Endodermal cell (in vitro differentiated cells): ENCODE data around the gene NR1I3. TPM values are rescaled to one million over a fixed set of nuclear protein-coding genes. Genes with fewer than 3 reads are reported as not detected.

Source experiments
- DNase-seq: peaks from one replicate; pipeline ENCODE4 v3.0.0-alpha.2; 2017
- H3K27ac ChIP-seq: 2 replicates; pipeline ENCODE4 v1.5.1; 2013; ENCODE audit warnings: mild to moderate bottlenecking, low read depth, low read length, moderate library complexity
- H3K27me3 ChIP-seq: 2 replicates; pipeline ENCODE4 v1.6.1; 2013; ENCODE audit warnings: mild to moderate bottlenecking, low read length, moderate library complexity; ENCODE audit not compliant: insufficient read depth, control insufficient read depth, poor library complexity, severe bottlenecking
- H3K36me3 ChIP-seq: 2 replicates; pipeline ENCODE4 v1.7.0; 2013; ENCODE audit warnings: mild to moderate bottlenecking, low read length, moderate library complexity; ENCODE audit not compliant: control insufficient read depth, insufficient read depth
- H3K4me1 ChIP-seq: one replicate; pipeline ENCODE4 v1.7.0; 2013; ENCODE audit warnings: low read length; ENCODE audit not compliant: control insufficient read depth, insufficient read depth
- H3K4me3 ChIP-seq: 2 replicates; pipeline ENCODE4 v1.5.1; 2013; ENCODE audit warnings: mild to moderate bottlenecking, low read length, moderate library complexity
- H3K9ac ChIP-seq: 2 replicates; pipeline ENCODE4 v1.6.1; 2013; ENCODE audit warnings: mild to moderate bottlenecking, low read length, moderate library complexity; ENCODE audit not compliant: poor library complexity, severe bottlenecking; ENCODE audit errors: extremely low read depth
- H3K9me3 ChIP-seq: 2 replicates; pipeline ENCODE4 v1.6.1; 2013; ENCODE audit warnings: mild to moderate bottlenecking, low read length, moderate library complexity; ENCODE audit not compliant: control insufficient read depth
- H3K27ac Mint-ChIP-seq: 2 replicates; pipeline ENCODE4 v1.8.0; 2020; ENCODE audit warnings: mixed read lengths
- H3K27me3 Mint-ChIP-seq: 2 replicates; pipeline ENCODE4 v1.8.0; 2021; ENCODE audit warnings: mild to moderate bottlenecking, mixed read lengths; ENCODE audit not compliant: insufficient read depth
- H3K36me3 Mint-ChIP-seq: 2 replicates; pipeline ENCODE4 v1.8.0; 2020; ENCODE audit warnings: low read depth, mixed read lengths
- H3K4me1 Mint-ChIP-seq: 2 replicates; pipeline ENCODE4 v1.8.0; 2020; ENCODE audit warnings: mixed read lengths
- H3K4me3 Mint-ChIP-seq: 2 replicates; pipeline ENCODE4 v1.8.0; 2020; ENCODE audit warnings: mild to moderate bottlenecking, moderate library complexity, mixed read lengths
- H3K9me3 Mint-ChIP-seq: 2 replicates; pipeline ENCODE4 v1.8.0; 2020; ENCODE audit warnings: mild to moderate bottlenecking, mixed read lengths
- CTCF ChIP-seq: fragments of 200-600 bp; sonication (generic); conservative IDR thresholded peaks from 2 replicates; pipeline ENCODE4 v1.5.0; 2021; ENCODE audit warnings: antibody characterized with exemption, mild to moderate bottlenecking
- WGBS, 2 experiments: methylation state at CpG; one replicate each; pipeline versions ENCODE4 v1.1.5 to v1.1.7; 2013; ENCODE audit warnings: missing lambda C conversion rate in 2 of 2, mixed read lengths in 1 of 2; ENCODE audit not compliant: insufficient coverage in 1 of 2, insufficient read length in 1 of 2; 5-methylcytosine and 5-hydroxymethylcytosine counted together
- total RNA-seq, 2 donors: library from RNA; stranded (reverse); fragmentation: NEBNext Ultra II Directional in 1 of 2; extraction: Animal tissue kit (Norgen Biotek cat#: 25700) in 1 of 2; gene quantifications; 2 replicates in 1 of 2; 3 replicates in 1 of 2; pipeline ENCODE4 v1.2.1, GENCODE V29; 2021

NR1I3 gene
- total RNA-seq, 2 donors from 2014 or later = not detected

- peaks cover 21% of the 10 kb centered on the region for H3K4me1 Mint-ChIP-seq
- TF ChIP-seq CTCF = no peak
Observed at GRCh38 chr1:161266202-161266601, 28.2 kb upstream of the NR1I3 start.

GRCh38 chr1:161265305-161265704 lies 27.3 kb upstream of the NR1I3 start:
- Histone ChIP-seq H3K27ac (no peak overlapping the region), H3K4me1 (peaks cover 14% of the 10 kb centered on the region), H3K9ac (no peak overlapping the region), H3K36me3 (no peaks in the 10 kb centered on the region), H3K27me3 (peaks cover 15% of the 10 kb centered on the region), H3K9me3 (no peaks in the 10 kb centered on the region), H3K4me3 (no peak overlapping the region)
- Mint-ChIP-seq H3K4me3 (no peak overlapping the region), H3K9me3 (no peaks in the 10 kb centered on the region), H3K27me3 (peaks cover 27% of the 10 kb centered on the region), H3K36me3 (no peaks in the 10 kb centered on the region), H3K27ac (no peak overlapping the region), H3K4me1 (peaks cover 30% of the 10 kb centered on the region)
- no peak for TF ChIP-seq CTCF
- WGBS, 2 experiments = 81 to 93% methylated on average over 5 of the region's 5 CpGs
- DNase-seq = no peak

More at GRCh38 chr1:161266202-161266601, 28.2 kb upstream of the NR1I3 start:
- Histone ChIP-seq H3K9ac (no peak overlapping the region), H3K27me3 (peaks cover 6% of the 10 kb centered on the region), H3K9me3 (no peaks in the 10 kb centered on the region), H3K36me3 (no peaks in the 10 kb centered on the region), H3K4me3 (no peak overlapping the region), H3K4me1 (peaks cover 10% of the 10 kb centered on the region), H3K27ac (no peak overlapping the region)
- Mint-ChIP-seq H3K9me3 (no peaks in the 10 kb centered on the region), H3K36me3 (no peaks in the 10 kb centered on the region), H3K27ac (no peak overlapping the region), H3K27me3 (peaks cover 18% of the 10 kb centered on the region), H3K4me3 (no peak overlapping the region)
- DNase-seq = no peak
- WGBS, 2 experiments = 76% methylated on average over 3 of the region's 3 CpGs; no CpG with 5 or more reads in 1 of the 2 experiments

GRCh38 chr1:161261261-161262235 lies 23.5 kb upstream of the NR1I3 start:
- no peak for DNase-seq
- TF ChIP-seq CTCF = no peak
- H3K27me3 ChIP-seq = peaks cover 38% of the 10 kb centered on the region
- no peak overlapping the region for H3K4me3 ChIP-seq
- no peaks in the 10 kb centered on the region for H3K36me3 ChIP-seq
- H3K36me3 Mint-ChIP-seq = peaks cover 7% of the 10 kb centered on the region
- H3K4me1 ChIP-seq = peaks cover 9% of the 10 kb centered on the region
- H3K4me3 Mint-ChIP-seq = no peak overlapping the region
- peaks cover 22% of the 10 kb centered on the region for H3K9me3 Mint-ChIP-seq
- peaks cover 34% of the 10 kb centered on the region for H3K4me1 Mint-ChIP-seq
- H3K9me3 ChIP-seq = peaks cover 24% of the 10 kb centered on the region
- H3K27ac ChIP-seq = no peak overlapping the region
- peaks cover 64% of the 10 kb centered on the region for H3K27me3 Mint-ChIP-seq
- no peak overlapping the region for H3K9ac ChIP-seq
- H3K27ac Mint-ChIP-seq = no peak overlapping the region
- WGBS, 2 experiments = 85% methylated on average over 7 to 11 of the region's 12 CpGs
